Measurements from ENCODE around the gene HECTD2.

DNA sequence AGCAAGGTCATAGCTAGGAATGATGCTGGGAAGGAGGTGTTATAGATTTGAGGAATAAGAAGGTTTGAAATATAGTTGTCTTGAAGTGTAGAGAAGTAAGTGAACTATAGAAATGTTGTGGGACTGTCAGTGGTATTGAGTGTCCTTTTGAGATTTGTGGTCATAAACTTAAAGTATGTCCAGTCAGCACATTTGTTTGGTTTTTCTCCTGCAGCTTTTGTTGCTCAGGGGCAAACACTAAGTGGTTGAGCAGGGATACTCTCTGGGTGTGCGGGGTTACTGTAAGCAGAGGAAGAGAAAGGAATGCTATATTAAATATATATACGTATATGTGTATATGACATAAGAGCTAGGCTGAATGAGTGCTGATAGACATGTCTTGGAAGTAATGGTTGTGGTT lies 67.1 kb downstream of the HECTD2 start:
- TF ChIP-seq ZNF565 (CRISPR knock-in tag; conservative IDR thresholded peaks at IDR 0.05; ENCODE audit: low read depth) (no peak), RARB (CRISPR knock-in tag; IDR thresholded peaks at IDR 0.05) (no peak), ZFP30 (CRISPR knock-in tag; IDR thresholded peaks at IDR 0.05) (no peak), PATZ1 (CRISPR knock-in tag; IDR thresholded peaks at IDR 0.05; ENCODE audit: borderline replicate concordance) (no peak)
